CD4-positive, alpha-beta memory T cell (primary cell): Measurements from ENCODE around the gene CHRNB1. TPM values are rescaled to one million over a fixed set of nuclear protein-coding genes. Genes with fewer than 3 reads are reported as not detected.

Experiments used
- CTCF ChIA-PET: fragments of 350-600 bp; sonication (Branson Sonifier 250); formaldehyde crosslinking; loops from one replicate; lab custom pipeline; 2021; ENCODE audit warnings: inconsistent platforms; ENCODE audit not compliant: partially characterized antibody; lab: Charles Lee
- POLR2A ChIA-PET: fragments of 350-600 bp; sonication (Branson Sonifier 250); formaldehyde crosslinking; loops from one replicate; lab custom pipeline; 2021; ENCODE audit not compliant: partially characterized antibody; lab: Charles Lee
- DNase-seq, 5 donors: peaks; one replicate each; pipeline versions ENCODE4 v3.0.0 to v3.0.0-alpha.2; 2020 to 2022; ENCODE audit warnings: mixed read lengths in 1 of 5
- H3K27ac ChIP-seq: one replicate; pipeline ENCODE4 v1.7.0; 2013; ENCODE audit warnings: low read depth, low read length
- H3K27me3 ChIP-seq: 2 replicates; pipeline ENCODE4 v1.7.0; 2013; ENCODE audit warnings: mild to moderate bottlenecking, low read length, moderate library complexity; ENCODE audit not compliant: insufficient read depth
- H3K36me3 ChIP-seq: 2 replicates; pipeline ENCODE4 v1.7.0; 2013; ENCODE audit warnings: mild to moderate bottlenecking, low read length, moderate library complexity; ENCODE audit not compliant: insufficient read depth
- H3K4me1 ChIP-seq: 2 replicates; pipeline ENCODE4 v1.7.0; 2013; ENCODE audit warnings: mild to moderate bottlenecking, low read length, moderate library complexity; ENCODE audit not compliant: insufficient read depth
- H3K4me3 ChIP-seq, 2 donors: one replicate each; pipeline ENCODE4 v1.7.0; 2013; ENCODE audit warnings: low read length in 2 of 2, mild to moderate bottlenecking in 1 of 2
- H3K9me3 ChIP-seq, 2 donors: one replicate each; pipeline ENCODE4 v1.7.0; 2013; ENCODE audit warnings: low read length in 2 of 2, control low read depth in 1 of 2; ENCODE audit not compliant: control insufficient read depth in 1 of 2
- H3K27ac Mint-ChIP-seq, 7 donors: one replicate each; pipeline ENCODE4 v1.8.0; 2020 to 2021; ENCODE audit warnings: mixed read lengths in 7 of 7, mild to moderate bottlenecking in 6 of 7, inconsistent platforms in 3 of 7, moderate library complexity in 3 of 7
- H3K27me3 Mint-ChIP-seq, 2 donors: one replicate each; pipeline ENCODE4 v1.8.0; 2020 to 2021; ENCODE audit warnings: mixed read lengths in 2 of 2
- H3K36me3 Mint-ChIP-seq, 2 donors: one replicate each; pipeline ENCODE4 v1.8.0; 2020 to 2021; ENCODE audit warnings: mixed read lengths in 2 of 2, inconsistent platforms in 1 of 2, mild to moderate bottlenecking in 1 of 2
- H3K4me1 Mint-ChIP-seq, 4 donors: one replicate each; pipeline ENCODE4 v1.8.0; 2020 to 2021; ENCODE audit warnings: mixed read lengths in 4 of 4, mild to moderate bottlenecking in 1 of 4
- H3K4me3 Mint-ChIP-seq, 8 donors: one replicate each; pipeline ENCODE4 v1.8.0; 2020 to 2021; ENCODE audit warnings: mixed read lengths in 8 of 8, mild to moderate bottlenecking in 7 of 8, moderate library complexity in 6 of 8, inconsistent platforms in 3 of 8
- H3K9me3 Mint-ChIP-seq, 8 donors: one replicate each; pipeline ENCODE4 v1.8.0; 2020 to 2021; ENCODE audit warnings: mixed read lengths in 8 of 8, mild to moderate bottlenecking in 5 of 8, inconsistent platforms in 3 of 8, moderate library complexity in 1 of 8
- intact Hi-C: fragments of 100-400 bp; cut with micrococcal nuclease; formaldehyde crosslinking; loops from one replicate; pipeline ENCODE4 v1.15.1; 2023
- polyA plus RNA-seq, 2 donors: library from polyadenylated mRNA; unstranded; fragments of 300-500 nt; fragmentation: Illumina TruSeq; gene quantifications; one replicate each; pipeline ENCODE4 v1.2.3, GENCODE V29; 2021
- total RNA-seq, 2 experiments: library from RNA; stranded (reverse); gene quantifications; one replicate each; pipeline ENCODE4 v1.2.3, GENCODE V29; 2021

Gene CHRNB1
- total and polyA plus RNA-seq, 4 experiments from 2014 or later: 9.1 to 29.2 (median 16.8) TPM

GRCh38 chr17:7437950-7438614, 6.8 kb upstream of the CHRNB1 start:
- Mint-ChIP-seq H3K9me3 (no peaks in the 10 kb centered on the region), H3K27ac (peak overlapping the region in 4 of 7 donors; percentile 39 to 98 (median 79)), H3K4me3 (peak overlapping the region; percentile 64 to 81 (median 79)), H3K36me3 (peaks cover 5 to 9% of the 10 kb centered on the region in 2 donors), H3K4me1 (peaks cover 25 to 54% (median 37%) of the 10 kb centered on the region in 4 donors), H3K27me3 (peaks cover 22 to 26% of the 10 kb centered on the region in 2 donors)
- H3K36me3 ChIP-seq: no peaks in the 10 kb centered on the region
- H3K27me3 ChIP-seq: peaks cover 26% of the 10 kb centered on the region
- intact Hi-C loops: loop anchor here (1.0 to 2.0 kb wide), 6 partner anchors 41 to 391 kb away; partner anchors contain the start of genes KCTD11, SENP3 and ZBTB4
- peaks cover 47% of the 10 kb centered on the region for H3K4me1 ChIP-seq
- ChIA-PET CTCF (interaction anchor here (0.9 to 5.4 kb wide), 10 partner anchors 9 to 128 kb away, joined by 3 to 88 read pairs (median 28); partner anchors contain the start of genes KCTD11, POLR2A, SENP3 and TMEM256), POLR2A (interaction anchor here (1.2 to 9.3 kb wide), 10 partner anchors 18 to 249 kb away, joined by 3 to 176 read pairs (median 22); partner anchors contain the start of genes ACAP1, POLR2A, SENP3 and SLC35G6)
- no peak overlapping the region for H3K4me3 ChIP-seq
- no peak overlapping the region for H3K27ac ChIP-seq
- peak; percentile 25 to 65 (median 35) for DNase-seq
- no peaks in the 10 kb centered on the region for H3K9me3 ChIP-seq

- intact Hi-C loops: no loop called here
- Histone ChIP-seq H3K36me3 (no peaks in the 10 kb centered on the region), H3K27me3 (peaks cover 30% of the 10 kb centered on the region), H3K27ac (no peak overlapping the region), H3K4me3 (no peak overlapping the region), H3K4me1 (peaks cover 47% of the 10 kb centered on the region), H3K9me3 (no peaks in the 10 kb centered on the region)
- Mint-ChIP-seq H3K4me3 (peak overlapping the region; percentile 17 to 81 (median 68)), H3K27ac (peak overlapping the region in 4 of 7 donors; percentile 51 to 98 (median 69)), H3K4me1 (peaks cover 25 to 54% (median 37%) of the 10 kb centered on the region in 4 donors), H3K36me3 (peaks cover 5 to 9% of the 10 kb centered on the region in 2 donors), H3K9me3 (no peaks in the 10 kb centered on the region), H3K27me3 (peaks cover 25 to 33% of the 10 kb centered on the region in 2 donors)
- DNase-seq: peak in 1 of 5 donors; percentile 5
- ChIA-PET POLR2A (interaction anchor here (0.9 to 9.3 kb wide), 9 partner anchors 17 to 248 kb away, joined by 3 to 176 read pairs (median 4); partner anchors contain the start of genes ACAP1, MPDU1, POLR2A and SENP3), CTCF (interaction anchor here (0.9 to 5.4 kb wide), 4 partner anchors 26 to 84 kb away, joined by 3 to 88 read pairs (median 28); partner anchors contain the start of genes KCTD11, POLR2A and TMEM95)
Observed at GRCh38 chr17:7438656-7439460, 6.0 kb upstream of the CHRNB1 start.

GRCh38 chr17:7439462-7440112, 5.3 kb upstream of the CHRNB1 start, which contains the start of gene FGF11:
Gene FGF11, plus strand, starts transcription at chr17:7439512. Its CDS starts 109 bp downstream, at chr17:7439621.
- H3K36me3 ChIP-seq: no peaks in the 10 kb centered on the region
- Mint-ChIP-seq H3K36me3 (peaks cover 5 to 9% of the 10 kb centered on the region in 2 donors), H3K27me3 (peaks cover 27 to 39% of the 10 kb centered on the region in 2 donors), H3K4me1 (peaks cover 25 to 56% (median 38%) of the 10 kb centered on the region in 4 donors), H3K27ac (peak within 1 kb of the TSS in 6 of 7 donors; percentile 36 to 98 (median 69)), H3K4me3 (peak within 1 kb of the TSS; percentile 57 to 91 (median 74)), H3K9me3 (no peaks in the 10 kb centered on the region)
- H3K9me3 ChIP-seq: no peaks in the 10 kb centered on the region
- ChIA-PET CTCF (interaction anchor here (0.7 to 5.4 kb wide), 4 partner anchors 14 to 121 kb away, joined by 3 to 88 read pairs (median 8); partner anchors contain the start of genes KCTD11 and TMEM95), POLR2A (interaction anchor here (0.8 to 9.3 kb wide), 7 partner anchors 16 to 150 kb away, joined by 3 to 176 read pairs (median 4); partner anchors contain the start of genes ACAP1, MPDU1, POLR2A and SLC35G6)
- DNase-seq: peak in 1 of 5 donors; percentile 33
- intact Hi-C loops: no loop called here
- H3K4me3 ChIP-seq: peak within 1 kb of the TSS in 1 of 2 donors; percentile 41
- H3K27me3 ChIP-seq: peaks cover 35% of the 10 kb centered on the region
- no peak within 1 kb of the TSS for H3K27ac ChIP-seq
- H3K4me1 ChIP-seq: peaks cover 47% of the 10 kb centered on the region

GRCh38 chr17:7440113-7440833, 4.6 kb upstream of the CHRNB1 start:
- H3K4me1 Mint-ChIP-seq: peaks cover 23 to 56% (median 36%) of the 10 kb centered on the region in 4 donors
- peak overlapping the region in 1 of 2 donors; percentile 41 for H3K4me3 ChIP-seq
- no peak overlapping the region for H3K27ac ChIP-seq
- peak in 4 of 5 donors; percentile 19 to 54 (median 24) for DNase-seq
- H3K27me3 Mint-ChIP-seq: peaks cover 27 to 43% of the 10 kb centered on the region in 2 donors
- ChIA-PET CTCF (interaction anchor here (0.7 to 5.4 kb wide), 6 partner anchors 14 to 121 kb away, joined by 3 to 88 read pairs (median 6); partner anchors contain the start of genes KCTD11, SENP3 and TMEM95), POLR2A (interaction anchor here (0.8 to 9.3 kb wide), 8 partner anchors 16 to 149 kb away, joined by 3 to 176 read pairs (median 6); partner anchors contain the start of genes ACAP1, MPDU1, POLR2A and SENP3)
- H3K27ac Mint-ChIP-seq: peak overlapping the region in 4 of 7 donors; percentile 13 to 81 (median 58)
- no peaks in the 10 kb centered on the region for H3K36me3 ChIP-seq
- peak overlapping the region; percentile 48 to 91 (median 72) for H3K4me3 Mint-ChIP-seq
- H3K36me3 Mint-ChIP-seq: peaks cover 5 to 7% of the 10 kb centered on the region in 2 donors
- intact Hi-C loops: no loop called here
- no peaks in the 10 kb centered on the region for H3K9me3 Mint-ChIP-seq
- peaks cover 51% of the 10 kb centered on the region for H3K4me1 ChIP-seq
- peaks cover 38% of the 10 kb centered on the region for H3K27me3 ChIP-seq
- H3K9me3 ChIP-seq: no peaks in the 10 kb centered on the region

GRCh38 chr17:7440834-7441195, 4.0 kb upstream of the CHRNB1 start:
- H3K36me3 Mint-ChIP-seq: peaks cover 4 to 5% of the 10 kb centered on the region in 2 donors
- no peak overlapping the region for H3K27ac Mint-ChIP-seq
- DNase-seq: peak in 1 of 5 donors; percentile 43

More at GRCh38 chr17:7440834-7441195, 4.0 kb upstream of the CHRNB1 start:
- Mint-ChIP-seq H3K4me3 (peak overlapping the region in 1 of 8 donors; percentile 75), H3K9me3 (no peaks in the 10 kb centered on the region), H3K27me3 (peaks cover 33 to 49% of the 10 kb centered on the region in 2 donors), H3K4me1 (peaks cover 25 to 56% (median 40%) of the 10 kb centered on the region in 4 donors)
- ChIA-PET CTCF (interaction anchor here (0.8 to 2.9 kb wide), 6 partner anchors 13 to 120 kb away, joined by 3 to 11 read pairs (median 4); partner anchors contain the start of genes NEURL4 and SENP3), POLR2A (interaction anchor here (0.8 to 9.3 kb wide), 6 partner anchors 15 to 120 kb away, joined by 3 to 176 read pairs (median 48); partner anchors contain the start of genes ACAP1, POLR2A, SENP3 and SLC35G6)
- Histone ChIP-seq H3K9me3 (no peaks in the 10 kb centered on the region), H3K4me1 (peaks cover 55% of the 10 kb centered on the region), H3K27me3 (peaks cover 44% of the 10 kb centered on the region), H3K27ac (no peak overlapping the region), H3K4me3 (no peak overlapping the region), H3K36me3 (no peaks in the 10 kb centered on the region)
- intact Hi-C loops: no loop called here
